Trophoblast cell (in vitro differentiated cells and primary cell): Measurements from ENCODE around the gene ACTR1B.

Experiments
- DNase-seq, 2 donors: peaks; one replicate each; pipeline ENCODE4 v3.0.0-alpha.2; 2016
- H2AFZ ChIP-seq: 2 replicates; pipeline ENCODE4 v1.6.1; 2013; ENCODE audit warnings: low read length, moderate library complexity, mild to moderate bottlenecking; ENCODE audit not compliant: insufficient read depth, poor library complexity
- H2AK5ac ChIP-seq: 2 replicates; pipeline ENCODE4 v1.6.1; 2013; ENCODE audit warnings: mild to moderate bottlenecking, low read length
- H2BK120ac ChIP-seq: 2 replicates; pipeline ENCODE4 v1.6.1; 2013; ENCODE audit warnings: low read length, mild to moderate bottlenecking, moderate library complexity; ENCODE audit not compliant: insufficient read depth, poor library complexity
- H2BK12ac ChIP-seq: 2 replicates; pipeline ENCODE4 v1.6.1; 2013; ENCODE audit warnings: mild to moderate bottlenecking, low read length, moderate library complexity
- H2BK5ac ChIP-seq: 2 replicates; pipeline ENCODE4 v1.6.1; 2013; ENCODE audit warnings: low read length, low read depth, moderate library complexity, mild to moderate bottlenecking; ENCODE audit not compliant: poor library complexity
- H3K14ac ChIP-seq: 2 replicates; pipeline ENCODE4 v1.6.1; 2013; ENCODE audit warnings: mild to moderate bottlenecking, low read length
- H3K18ac ChIP-seq: 2 replicates; pipeline ENCODE4 v1.6.1; 2013; ENCODE audit warnings: mild to moderate bottlenecking, low read length
- H3K23ac ChIP-seq: 2 replicates; pipeline ENCODE4 v1.6.1; 2013; ENCODE audit warnings: low read length
- H3K27ac ChIP-seq: 2 replicates; pipeline ENCODE4 v1.5.1; 2013; ENCODE audit warnings: low read depth, mild to moderate bottlenecking, inconsistent platforms, low read length, moderate library complexity
- H3K27me3 ChIP-seq: 2 replicates; pipeline ENCODE4 v1.6.1; 2013; ENCODE audit warnings: inconsistent platforms, mild to moderate bottlenecking, low read length, moderate library complexity; ENCODE audit not compliant: insufficient read depth
- H3K36me3 ChIP-seq, 2 experiments: 1 replicate in 1 of 2; 2 replicates in 1 of 2; pipeline ENCODE4 v1.6.1; 2013; ENCODE audit warnings: low read length in 2 of 2, mild to moderate bottlenecking in 2 of 2, moderate library complexity in 1 of 2; ENCODE audit not compliant: insufficient read depth in 2 of 2, control insufficient read depth in 1 of 2
- H3K4ac ChIP-seq: 2 replicates; pipeline ENCODE4 v1.6.1; 2013; ENCODE audit warnings: low read depth, mild to moderate bottlenecking, low read length, moderate library complexity
- H3K4me1 ChIP-seq, 2 experiments: 1 replicate in 1 of 2; 2 replicates in 1 of 2; pipeline ENCODE4 v1.6.1; 2013; ENCODE audit warnings: low read length in 2 of 2, mild to moderate bottlenecking in 2 of 2, moderate library complexity in 1 of 2; ENCODE audit not compliant: insufficient read depth in 2 of 2, control insufficient read depth in 1 of 2
- H3K4me2 ChIP-seq: 2 replicates; pipeline ENCODE4 v1.6.1; 2013; ENCODE audit warnings: inconsistent platforms, mild to moderate bottlenecking, low read length, moderate library complexity
- H3K4me3 ChIP-seq: 2 replicates; pipeline ENCODE4 v1.5.1; 2013; ENCODE audit warnings: mild to moderate bottlenecking, low read depth, low read length, inconsistent platforms
- H3K79me1 ChIP-seq: one replicate; pipeline ENCODE4 v1.6.1; 2013; ENCODE audit warnings: low read length
- H3K79me2 ChIP-seq: 2 replicates; pipeline ENCODE4 v1.6.1; 2013; ENCODE audit warnings: low read length, mild to moderate bottlenecking; ENCODE audit not compliant: control insufficient read depth, insufficient read depth, poor library complexity
- H3K9ac ChIP-seq: 2 replicates; pipeline ENCODE4 v1.6.1; 2013; ENCODE audit warnings: mild to moderate bottlenecking, low read length
- H3K9me3 ChIP-seq: 2 replicates; pipeline ENCODE4 v1.6.1; 2013; ENCODE audit warnings: low read depth, mild to moderate bottlenecking, control low read depth, inconsistent platforms, low read length; ENCODE audit not compliant: insufficient read depth
- H4K12ac ChIP-seq: 2 replicates; pipeline ENCODE4 v1.6.1; 2013; ENCODE audit warnings: low read depth, mild to moderate bottlenecking, low read length, moderate library complexity
- H4K8ac ChIP-seq: 2 replicates; pipeline ENCODE4 v1.6.1; 2013; ENCODE audit warnings: low read depth, mild to moderate bottlenecking, low read length, moderate library complexity
- H4K91ac ChIP-seq: one replicate; pipeline ENCODE4 v1.6.1; 2013; ENCODE audit warnings: low read depth, mild to moderate bottlenecking, low read length, moderate library complexity
- WGBS: extraction: QIAGEN DNeasy Blood & Tissue Kit; methylation state at CpG from one replicate; pipeline ENCODE4 v1.1.7; 2013; ENCODE audit warnings: missing lambda C conversion rate; ENCODE audit not compliant: insufficient read length, insufficient coverage; ENCODE audit errors: extremely low coverage; 5-methylcytosine and 5-hydroxymethylcytosine counted together

The ACTR1B gene

DNA sequence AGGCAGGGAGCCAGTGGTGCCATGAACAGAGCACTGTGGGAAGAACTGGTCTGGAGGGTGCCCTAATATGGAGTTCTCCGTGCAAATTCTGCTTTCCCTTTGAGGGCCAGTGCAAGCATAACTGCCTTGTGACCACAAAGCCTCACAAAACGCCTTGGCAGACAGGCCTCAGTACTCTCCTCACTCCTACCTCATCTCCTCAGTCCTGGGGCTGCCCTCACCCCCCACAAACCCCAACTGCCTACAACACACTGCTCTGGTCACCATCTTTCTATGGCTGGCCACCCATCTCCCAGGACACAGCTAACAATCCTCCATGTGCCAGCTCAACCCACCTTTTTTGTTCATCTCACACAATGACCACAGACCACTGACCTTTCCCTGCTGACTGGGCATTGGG lies 9.1 kb downstream of the ACTR1B start:
- no peak overlapping the region for H3K4ac ChIP-seq
- H3K79me1 ChIP-seq, result no peaks in the 10 kb centered on the region
- H2AK5ac ChIP-seq, result no peak overlapping the region
- no peak overlapping the region for H2BK12ac ChIP-seq
- H2AFZ ChIP-seq, result no peak overlapping the region
- peaks cover 10% of the 10 kb centered on the region for H3K9me3 ChIP-seq
- H3K23ac ChIP-seq, result no peak overlapping the region
- H4K12ac ChIP-seq, result no peak overlapping the region
- no peak overlapping the region for H3K9ac ChIP-seq
- peaks cover 44 to 55% of the 10 kb centered on the region in 2 experiments for H3K36me3 ChIP-seq
- H4K8ac ChIP-seq, result no peak overlapping the region
- H3K4me3 ChIP-seq, result no peak overlapping the region
- DNase-seq, result no peak
- H3K27me3 ChIP-seq, result no peaks in the 10 kb centered on the region
- no peak overlapping the region for H3K14ac ChIP-seq
- H3K79me2 ChIP-seq, result no peaks in the 10 kb centered on the region
- no peaks in the 10 kb centered on the region for H3K4me1 ChIP-seq
- no peak overlapping the region for H4K91ac ChIP-seq
- no peak overlapping the region for H2BK120ac ChIP-seq
- H3K27ac ChIP-seq, result no peak overlapping the region
- H3K4me2 ChIP-seq, result no peak overlapping the region
- no CpG with 5 or more reads among the region's 2 CpGs for WGBS
- no peak overlapping the region for H2BK5ac ChIP-seq
- no peak overlapping the region for H3K18ac ChIP-seq

DNA sequence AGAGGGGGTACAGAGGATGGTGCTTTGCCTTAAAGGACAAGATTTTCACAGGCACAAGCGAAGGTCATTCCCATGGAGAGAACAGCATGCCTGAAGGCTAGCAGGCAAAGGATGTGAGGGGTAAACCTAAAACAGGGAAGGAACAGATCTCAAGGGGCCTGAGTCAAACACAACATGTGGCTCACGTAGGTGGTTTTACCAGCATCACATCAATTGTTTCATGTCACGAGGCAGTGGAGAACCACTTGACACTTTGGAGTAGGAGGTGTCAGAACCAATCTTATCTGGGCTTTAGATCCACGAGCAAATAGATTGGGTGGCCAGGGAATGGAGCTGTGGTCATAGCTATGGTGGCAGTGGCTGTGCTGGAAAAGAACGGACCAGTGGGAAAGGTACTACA lies 9.5 kb downstream of the ACTR1B start:
- Histone ChIP-seq H2AFZ (no peak overlapping the region), H3K9me3 (peaks cover 10% of the 10 kb centered on the region), H2AK5ac (no peak overlapping the region), H4K12ac (no peak overlapping the region), H2BK12ac (no peak overlapping the region), H3K4ac (no peak overlapping the region), H3K23ac (no peak overlapping the region), H3K79me2 (no peaks in the 10 kb centered on the region), H4K8ac (no peak overlapping the region), H3K9ac (no peak overlapping the region), H3K14ac (no peak overlapping the region), H3K27ac (no peak overlapping the region), H3K4me2 (no peak overlapping the region), H3K27me3 (no peaks in the 10 kb centered on the region), H2BK5ac (no peak overlapping the region), H4K91ac (no peak overlapping the region), H3K79me1 (no peaks in the 10 kb centered on the region), H3K4me1 (no peaks in the 10 kb centered on the region), H3K18ac (no peak overlapping the region), H3K36me3 (peaks cover 39 to 52% of the 10 kb centered on the region in 2 experiments), H3K4me3 (no peak overlapping the region), H2BK120ac (no peak overlapping the region)
- DNase-seq, result no peak
- no CpG with 5 or more reads among the region's 5 CpGs for WGBS

DNA sequence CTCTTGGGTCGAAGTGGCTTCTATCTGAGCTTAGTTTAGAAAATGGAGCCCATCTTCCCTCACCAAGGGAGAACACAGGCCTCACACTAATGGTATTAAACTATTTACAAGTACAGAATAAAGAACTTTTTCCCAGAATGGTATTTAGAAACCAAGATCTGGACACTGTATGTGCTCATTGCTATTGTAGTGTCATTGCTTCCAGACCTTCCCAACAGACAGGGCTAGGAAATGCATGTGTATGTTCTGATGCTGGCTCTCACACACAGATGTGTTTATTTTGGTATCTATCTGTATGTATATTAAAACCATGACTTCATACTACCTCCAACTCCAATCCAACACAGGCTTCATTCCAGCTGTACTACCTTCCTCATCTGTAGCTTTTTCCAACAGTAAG lies 10.0 kb downstream of the ACTR1B start:
- Histone ChIP-seq H3K4me2 (no peak overlapping the region), H2BK12ac (no peak overlapping the region), H4K12ac (no peak overlapping the region), H3K18ac (no peak overlapping the region), H2AFZ (no peak overlapping the region), H3K4me1 (no peaks in the 10 kb centered on the region), H3K9me3 (peaks cover 10% of the 10 kb centered on the region), H3K23ac (no peak overlapping the region), H3K4me3 (no peak overlapping the region), H3K9ac (no peak overlapping the region), H3K27ac (no peak overlapping the region), H3K79me2 (no peaks in the 10 kb centered on the region), H4K8ac (no peak overlapping the region), H3K27me3 (no peaks in the 10 kb centered on the region), H3K4ac (no peak overlapping the region), H2BK120ac (no peak overlapping the region), H2BK5ac (no peak overlapping the region), H4K91ac (no peak overlapping the region), H3K36me3 (peaks cover 35 to 50% of the 10 kb centered on the region in 2 experiments), H2AK5ac (no peak overlapping the region), H3K14ac (no peak overlapping the region), H3K79me1 (no peaks in the 10 kb centered on the region)
- WGBS, result no CpG with 5 or more reads among the region's 1 CpG
- no peak for DNase-seq

DNA sequence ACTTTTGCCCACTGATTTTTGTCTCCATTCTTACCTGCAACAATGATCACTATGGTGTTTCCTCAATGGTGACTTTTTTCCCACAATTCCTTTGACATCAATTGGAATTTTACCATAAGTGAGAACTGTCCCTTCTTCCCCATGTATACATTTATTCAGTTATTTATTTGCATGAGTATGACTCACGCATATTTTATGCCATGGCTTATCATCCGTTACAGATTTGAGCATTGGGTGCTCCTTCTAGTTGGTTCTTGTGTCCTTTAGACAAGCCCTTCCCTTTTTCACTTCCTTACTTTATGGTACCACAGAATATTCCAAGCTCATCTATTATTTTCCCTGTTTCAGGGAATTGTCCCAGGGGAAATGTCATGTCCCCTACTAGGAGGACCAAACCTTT lies 10.4 kb downstream of the ACTR1B start:
- no peak for DNase-seq
- Histone ChIP-seq H3K9me3 (peaks cover 10% of the 10 kb centered on the region), H3K14ac (no peak overlapping the region), H3K36me3 (peaks cover 31 to 47% of the 10 kb centered on the region in 2 experiments), H2BK120ac (no peak overlapping the region), H3K4me3 (no peak overlapping the region), H3K27ac (no peak overlapping the region), H3K4me1 (no peaks in the 10 kb centered on the region), H3K4me2 (no peak overlapping the region), H3K27me3 (no peaks in the 10 kb centered on the region), H3K18ac (no peak overlapping the region), H2BK12ac (no peak overlapping the region), H3K9ac (no peak overlapping the region), H2BK5ac (no peak overlapping the region), H3K4ac (no peak overlapping the region), H3K23ac (no peak overlapping the region), H4K8ac (no peak overlapping the region), H3K79me1 (no peaks in the 10 kb centered on the region), H2AK5ac (no peak overlapping the region), H4K91ac (no peak overlapping the region), H2AFZ (no peak overlapping the region), H4K12ac (no peak overlapping the region), H3K79me2 (no peaks in the 10 kb centered on the region)
- WGBS, result no CpG with 5 or more reads among the region's 2 CpGs
